SKM-1 (cell line): ENCODE results near the gene SLC30A7.
"Not testable (repeated sequence)": the region's sequence is repeated elsewhere in the genome, so short reads cannot be mapped to it uniquely, and the experiment has no call there.

Experiments
- DNase-seq: peaks from one replicate; lab custom pipeline; 2025; ENCODE audit not compliant: unreplicated experiment; lab: John Stamatoyannopoulos, UW

The SLC30A7 gene

GRCh38 chr1:100936194-100936967, 40.5 kb downstream of the SLC30A7 start:
- no peak for DNase-seq

GRCh38 chr1:100941098-100941527, 45.2 kb downstream of the SLC30A7 start:
- DNase-seq, result no peak

- no peak for DNase-seq
Observed at GRCh38 chr1:100941580-100942216, 45.8 kb downstream of the SLC30A7 start.

GRCh38 chr1:100942304-100943046, 46.6 kb downstream of the SLC30A7 start:
- no peak for DNase-seq

GRCh38 chr1:100943533-100943932, 47.6 kb downstream of the SLC30A7 start:
- no peak for DNase-seq

- DNase-seq, result not testable (repeated sequence)
Observed at GRCh38 chr1:100946064-100946463, 50.2 kb downstream of the SLC30A7 start.

GRCh38 chr1:100947816-100948215, 51.9 kb downstream of the SLC30A7 start:
- not testable (repeated sequence) for DNase-seq

GRCh38 chr1:100948721-100949405, 53.0 kb downstream of the SLC30A7 start:
- not testable (repeated sequence) for DNase-seq

- not testable (repeated sequence) for DNase-seq
Observed at GRCh38 chr1:100949515-100950158, 53.7 kb downstream of the SLC30A7 start.

- DNase-seq, result no peak
Observed at GRCh38 chr1:100950337-100950736, 54.4 kb downstream of the SLC30A7 start.

GRCh38 chr1:100950781-100951180, 54.9 kb downstream of the SLC30A7 start:
- no peak for DNase-seq

GRCh38 chr1:100952104-100952745, 56.3 kb downstream of the SLC30A7 start:
- no peak for DNase-seq

- DNase-seq, result not testable (repeated sequence)
Observed at GRCh38 chr1:100952970-100953369, 57.1 kb downstream of the SLC30A7 start.

- no peak for DNase-seq
Observed at GRCh38 chr1:100953960-100954730, 58.3 kb downstream of the SLC30A7 start.

- no peak for DNase-seq
Observed at GRCh38 chr1:100955322-100955721, 59.4 kb downstream of the SLC30A7 start.

- no peak for DNase-seq
Observed at GRCh38 chr1:100959502-100960060, 63.7 kb downstream of the SLC30A7 start.

GRCh38 chr1:100960098-100960497, 64.2 kb downstream of the SLC30A7 start:
- DNase-seq, result no peak

GRCh38 chr1:100968621-100969020, 72.7 kb downstream of the SLC30A7 start:
- DNase-seq, result no peak

- DNase-seq, result no peak
Observed at GRCh38 chr1:100969327-100969726, 73.4 kb downstream of the SLC30A7 start.
